NB4 (cell line): ENCODE measurements around the gene NET1.

Source experiments
- DNase-seq: peaks from one replicate; pipeline ENCODE4 v3.0.0; 2010; ENCODE audit warnings: low read depth
- H3K4me3 ChIP-seq: one replicate; pipeline ENCODE4 v1.5.1; 2011; ENCODE audit warnings: mild to moderate bottlenecking, low read depth, low read length, moderate library complexity
- MAX ChIP-seq: IDR thresholded peaks from 2 replicates; pipeline ENCODE4 v1.6.1; 2011; ENCODE audit warnings: low read depth, low read length
- MYC ChIP-seq: IDR thresholded peaks from 2 replicates; pipeline ENCODE4 v1.6.1; 2011; ENCODE audit warnings: low read depth, low read length
- POLR2A ChIP-seq: IDR thresholded peaks from 2 replicates; pipeline ENCODE4 v1.6.1; 2011; ENCODE audit warnings: mild to moderate bottlenecking; ENCODE audit not compliant: insufficient read length; ENCODE audit errors: extremely low read depth
- TF ChIP-seq, protein P1 (sequence below): IDR thresholded peaks from one replicate; pipeline ENCODE4 v1.5.1; 2012; ENCODE audit warnings: low read depth, low read length

Gene NET1

GRCh38 chr10:5488272-5489161 is 76.2 kb downstream of the NET1 start:
- no peak for DNase-seq
- TF ChIP-seq MYC (no peak), POLR2A (no peak), MAX (no peak)
- TF ChIP-seq, protein P1, sequence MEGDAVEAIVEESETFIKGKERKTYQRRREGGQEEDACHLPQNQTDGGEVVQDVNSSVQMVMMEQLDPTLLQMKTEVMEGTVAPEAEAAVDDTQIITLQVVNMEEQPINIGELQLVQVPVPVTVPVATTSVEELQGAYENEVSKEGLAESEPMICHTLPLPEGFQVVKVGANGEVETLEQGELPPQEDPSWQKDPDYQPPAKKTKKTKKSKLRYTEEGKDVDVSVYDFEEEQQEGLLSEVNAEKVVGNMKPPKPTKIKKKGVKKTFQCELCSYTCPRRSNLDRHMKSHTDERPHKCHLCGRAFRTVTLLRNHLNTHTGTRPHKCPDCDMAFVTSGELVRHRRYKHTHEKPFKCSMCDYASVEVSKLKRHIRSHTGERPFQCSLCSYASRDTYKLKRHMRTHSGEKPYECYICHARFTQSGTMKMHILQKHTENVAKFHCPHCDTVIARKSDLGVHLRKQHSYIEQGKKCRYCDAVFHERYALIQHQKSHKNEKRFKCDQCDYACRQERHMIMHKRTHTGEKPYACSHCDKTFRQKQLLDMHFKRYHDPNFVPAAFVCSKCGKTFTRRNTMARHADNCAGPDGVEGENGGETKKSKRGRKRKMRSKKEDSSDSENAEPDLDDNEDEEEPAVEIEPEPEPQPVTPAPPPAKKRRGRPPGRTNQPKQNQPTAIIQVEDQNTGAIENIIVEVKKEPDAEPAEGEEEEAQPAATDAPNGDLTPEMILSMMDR, result no peak
- no peak overlapping the region for H3K4me3 ChIP-seq

DNA sequence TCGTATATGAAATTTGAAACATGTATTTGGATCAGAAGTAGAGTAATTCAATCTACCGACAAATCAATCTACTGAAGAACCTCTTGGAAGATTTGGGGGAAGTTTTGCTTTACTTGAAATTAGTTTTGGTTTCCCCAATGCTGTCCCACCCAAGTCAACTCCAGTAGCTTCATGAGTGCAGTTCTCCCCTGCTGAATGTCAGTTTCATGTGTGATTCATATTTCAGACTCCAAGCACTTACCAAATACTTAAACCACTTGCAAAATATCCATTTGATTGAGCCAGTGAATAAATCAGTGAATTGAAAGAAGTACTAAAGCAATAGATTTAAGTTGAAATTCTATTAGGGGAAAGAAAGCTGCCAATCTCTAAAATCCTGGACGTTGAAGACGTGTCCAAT is 77.7 kb downstream of the NET1 start:
- no peak overlapping the region for H3K4me3 ChIP-seq
- no peak for DNase-seq
- TF ChIP-seq, protein P1, result no peak
- no peak for TF ChIP-seq MAX
- TF ChIP-seq MYC, result no peak
- TF ChIP-seq POLR2A, result no peak

- TF ChIP-seq POLR2A (no peak), MAX (no peak)
- no peak overlapping the region for H3K4me3 ChIP-seq
- peak; percentile 62 for DNase-seq
Measured at GRCh38 chr10:5490698-5491464, 78.5 kb downstream of the NET1 start.

DNA sequence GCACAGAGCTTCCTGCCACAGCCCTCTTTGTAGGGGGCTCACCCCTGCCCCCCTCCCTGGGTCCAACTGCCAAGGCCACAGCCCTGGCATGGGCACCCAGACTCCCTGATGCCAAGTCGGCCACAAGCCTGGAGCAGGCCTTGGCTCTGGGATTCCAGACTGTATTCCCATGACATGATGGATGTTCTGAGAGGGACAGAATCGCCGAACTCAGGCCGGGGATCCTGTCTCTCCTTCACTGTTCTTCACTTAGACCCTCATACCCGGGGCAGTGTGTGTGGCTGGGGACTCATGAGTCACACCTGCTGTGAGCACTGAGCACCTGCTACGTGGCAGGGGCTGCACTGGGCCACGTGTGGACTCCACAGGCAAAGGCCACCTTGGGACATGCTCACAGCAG is 79.1 kb downstream of the NET1 start:
- TF ChIP-seq, protein P1, result no peak
- TF ChIP-seq POLR2A (no peak), MYC (no peak), MAX (no peak)
- no peak for DNase-seq
- no peak overlapping the region for H3K4me3 ChIP-seq

- TF ChIP-seq POLR2A, result no peak
- TF ChIP-seq, protein P1, result no peak
- H3K4me3 ChIP-seq, result no peak overlapping the region
- no peak for DNase-seq
Measured at GRCh38 chr10:5492322-5492855, 80.0 kb downstream of the NET1 start.
